B cell (primary cell): Measurements from ENCODE around the gene GATA6.

ENCODE experiments used
- EZH2 ChIP-seq: IDR thresholded peaks from 2 replicates; pipeline ENCODE4 v1.6.1; 2012; ENCODE audit warnings: borderline replicate concordance, low read depth, mild to moderate bottlenecking, moderate library complexity, low read length; ENCODE audit not compliant: insufficient read depth, poor library complexity, severe bottlenecking
- TF ChIP-seq, protein P1 (sequence below): fragments of 200-600 bp; IDR thresholded peaks from one replicate; pipeline ENCODE4 v1.8.0; 2022; ENCODE audit warnings: antibody characterized with exemption, mild to moderate bottlenecking

DNA sequence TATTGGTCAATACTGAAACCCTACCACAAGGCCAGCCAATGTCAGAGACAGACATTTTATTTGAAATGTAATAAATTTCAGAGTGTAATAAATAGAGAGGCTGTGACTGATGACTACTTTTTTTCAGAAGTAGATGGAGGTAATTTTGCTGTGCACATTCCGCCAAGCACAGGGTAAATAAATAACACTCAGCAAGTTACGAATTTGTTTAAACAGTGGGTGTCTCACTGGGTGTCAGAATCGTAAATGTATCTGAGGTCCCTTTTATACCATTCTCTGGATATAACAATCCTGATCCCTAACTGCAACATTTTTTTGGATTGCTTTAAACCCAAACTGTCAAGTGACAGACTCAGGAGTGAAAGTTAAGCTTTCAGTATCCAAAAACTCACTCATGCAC lies 74.1 kb downstream of the GATA6 start:
- TF ChIP-seq, protein P1, sequence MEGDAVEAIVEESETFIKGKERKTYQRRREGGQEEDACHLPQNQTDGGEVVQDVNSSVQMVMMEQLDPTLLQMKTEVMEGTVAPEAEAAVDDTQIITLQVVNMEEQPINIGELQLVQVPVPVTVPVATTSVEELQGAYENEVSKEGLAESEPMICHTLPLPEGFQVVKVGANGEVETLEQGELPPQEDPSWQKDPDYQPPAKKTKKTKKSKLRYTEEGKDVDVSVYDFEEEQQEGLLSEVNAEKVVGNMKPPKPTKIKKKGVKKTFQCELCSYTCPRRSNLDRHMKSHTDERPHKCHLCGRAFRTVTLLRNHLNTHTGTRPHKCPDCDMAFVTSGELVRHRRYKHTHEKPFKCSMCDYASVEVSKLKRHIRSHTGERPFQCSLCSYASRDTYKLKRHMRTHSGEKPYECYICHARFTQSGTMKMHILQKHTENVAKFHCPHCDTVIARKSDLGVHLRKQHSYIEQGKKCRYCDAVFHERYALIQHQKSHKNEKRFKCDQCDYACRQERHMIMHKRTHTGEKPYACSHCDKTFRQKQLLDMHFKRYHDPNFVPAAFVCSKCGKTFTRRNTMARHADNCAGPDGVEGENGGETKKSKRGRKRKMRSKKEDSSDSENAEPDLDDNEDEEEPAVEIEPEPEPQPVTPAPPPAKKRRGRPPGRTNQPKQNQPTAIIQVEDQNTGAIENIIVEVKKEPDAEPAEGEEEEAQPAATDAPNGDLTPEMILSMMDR, result no peak
- no peak for TF ChIP-seq EZH2
